SKM-1 (cell line): Measurements from ENCODE around the gene C16orf86.

Experiments used
- DNase-seq: peaks from one replicate; lab custom pipeline; 2025; ENCODE audit not compliant: unreplicated experiment; lab: John Stamatoyannopoulos, UW

The C16orf86 gene

GRCh38 chr16:67653128-67653788, 13.4 kb upstream of the C16orf86 start:
- no peak for DNase-seq

- no peak for DNase-seq
Measured at GRCh38 chr16:67653789-67654402, 12.7 kb upstream of the C16orf86 start.

GRCh38 chr16:67654403-67654911, 12.2 kb upstream of the C16orf86 start:
- no peak for DNase-seq

- DNase-seq, result no peak
Measured at GRCh38 chr16:67655363-67655762, 11.3 kb upstream of the C16orf86 start.

GRCh38 chr16:67656344-67657016, 10.1 kb upstream of the C16orf86 start:
- no peak for DNase-seq

GRCh38 chr16:67657017-67657608, 9.5 kb upstream of the C16orf86 start:
- DNase-seq, result no peak

GRCh38 chr16:67657751-67658518, 8.7 kb upstream of the C16orf86 start:
- DNase-seq, result no peak

- DNase-seq, result no peak
Measured at GRCh38 chr16:67658849-67659674, 7.6 kb upstream of the C16orf86 start.

- DNase-seq, result peak; percentile 40
Measured at GRCh38 chr16:67659675-67660563, 6.7 kb upstream of the C16orf86 start, which contains the start of gene ACD. ACD (minus strand) TSS chr16:67660260; CDS start chr16:67660220, 40 bp downstream.

- peak; percentile 86 for DNase-seq
Measured at GRCh38 chr16:67660564-67661028, 6.0 kb upstream of the C16orf86 start, which contains the start of gene PARD6A. PARD6A (plus strand) TSS chr16:67660960; CDS start chr16:67661039, 79 bp downstream.

GRCh38 chr16:67661101-67661761, 5.4 kb upstream of the C16orf86 start:
- no peak for DNase-seq

- DNase-seq, result no peak
Measured at GRCh38 chr16:67661886-67662652, 4.5 kb upstream of the C16orf86 start.

- no peak for DNase-seq
Measured at GRCh38 chr16:67662653-67663010, 4.0 kb upstream of the C16orf86 start.

GRCh38 chr16:67663151-67663876, 3.3 kb upstream of the C16orf86 start:
- no peak for DNase-seq

- no peak for DNase-seq
Measured at GRCh38 chr16:67663877-67664222, 2.8 kb upstream of the C16orf86 start.

GRCh38 chr16:67664258-67664657, 2.4 kb upstream of the C16orf86 start:
- no peak for DNase-seq

GRCh38 chr16:67664871-67665270, 1.7 kb upstream of the C16orf86 start:
- DNase-seq, result no peak
